Activated naive CD4-positive, alpha-beta T cell treated with anti-CD3 and anti-CD28 coated beads, Interleukin-2, amount 10 ng/mL, durations not matched to agents 7 days and 5 days (primary cell): ENCODE data around the gene MAGEA10.
"Not testable (repeated sequence)": the region's sequence is repeated elsewhere in the genome, so short reads cannot be mapped to it uniquely, and the experiment has no call there.

ENCODE experiments used
- CTCF ChIA-PET: fragments of 350-600 bp; sonication (Branson Sonifier 250); formaldehyde crosslinking; loops from one replicate; lab custom pipeline; 2021; ENCODE audit warnings: antibody characterized with exemption; lab: Charles Lee
- DNase-seq: peaks from one replicate; pipeline ENCODE4 v3.0.0-alpha.2; 2020
- H3K27ac Mint-ChIP-seq: one replicate; pipeline ENCODE4 v1.8.0; 2021; ENCODE audit warnings: mild to moderate bottlenecking, moderate library complexity, mixed read lengths
- H3K27me3 Mint-ChIP-seq: one replicate; pipeline ENCODE4 v1.8.0; 2021; ENCODE audit warnings: mild to moderate bottlenecking, mixed read lengths
- H3K36me3 Mint-ChIP-seq: one replicate; pipeline ENCODE4 v1.8.0; 2021; ENCODE audit warnings: mixed read lengths
- H3K4me1 Mint-ChIP-seq: one replicate; pipeline ENCODE4 v1.8.0; 2021; ENCODE audit warnings: mixed read lengths
- H3K4me3 Mint-ChIP-seq: one replicate; pipeline ENCODE4 v1.8.0; 2021; ENCODE audit warnings: mild to moderate bottlenecking, moderate library complexity, mixed read lengths
- H3K9me3 Mint-ChIP-seq: one replicate; pipeline ENCODE4 v1.8.0; 2021; ENCODE audit warnings: mixed read lengths

The MAGEA10 gene

GRCh38 chrX:152138388-152138784 lies at the start of gene MAGEA10:
Gene MAGEA10 (minus strand): TSS chrX:152138577. CDS start chrX:152135620, 2,957 bp downstream.
- no peak within 1 kb of the TSS for H3K27ac Mint-ChIP-seq
- DNase-seq: no peak
- H3K27me3 Mint-ChIP-seq: no peaks in the 10 kb centered on the region
- no peak within 1 kb of the TSS for H3K4me3 Mint-ChIP-seq
- H3K9me3 Mint-ChIP-seq: no peaks in the 10 kb centered on the region
- no peaks in the 10 kb centered on the region for H3K4me1 Mint-ChIP-seq
- H3K36me3 Mint-ChIP-seq: no peaks in the 10 kb centered on the region
- CTCF ChIA-PET: no interaction called here

GRCh38 chrX:152177497-152178269 lies 39.3 kb upstream of the MAGEA10 start:
- CTCF ChIA-PET: no interaction called here
- Mint-ChIP-seq H3K4me3 (no peak overlapping the region), H3K27me3 (no peaks in the 10 kb centered on the region), H3K36me3 (no peaks in the 10 kb centered on the region), H3K27ac (no peak overlapping the region), H3K4me1 (no peaks in the 10 kb centered on the region), H3K9me3 (no peaks in the 10 kb centered on the region)
- DNase-seq: no peak

- Mint-ChIP-seq H3K36me3 (no peaks in the 10 kb centered on the region), H3K9me3 (no peaks in the 10 kb centered on the region), H3K27me3 (no peaks in the 10 kb centered on the region), H3K4me3 (no peak overlapping the region), H3K27ac (no peak overlapping the region), H3K4me1 (no peaks in the 10 kb centered on the region)
- CTCF ChIA-PET: no interaction called here
- no peak for DNase-seq
Observed at GRCh38 chrX:152177052-152177451, 38.7 kb upstream of the MAGEA10 start.

- H3K27ac Mint-ChIP-seq, H3K4me3 Mint-ChIP-seq, H3K4me1 Mint-ChIP-seq, H3K9me3 Mint-ChIP-seq, CTCF ChIA-PET, H3K27me3 Mint-ChIP-seq, H3K36me3 Mint-ChIP-seq, DNase-seq: not testable (repeated sequence)
Observed at GRCh38 chrX:152175892-152176291, 37.5 kb upstream of the MAGEA10 start.

GRCh38 chrX:152173923-152174322 lies 35.5 kb upstream of the MAGEA10 start:
- H3K36me3 Mint-ChIP-seq, H3K27me3 Mint-ChIP-seq, CTCF ChIA-PET, H3K4me1 Mint-ChIP-seq, DNase-seq, H3K27ac Mint-ChIP-seq, H3K4me3 Mint-ChIP-seq, H3K9me3 Mint-ChIP-seq: not testable (repeated sequence)

GRCh38 chrX:152170621-152171020 lies 32.2 kb upstream of the MAGEA10 start:
- Mint-ChIP-seq H3K36me3 (no peaks in the 10 kb centered on the region), H3K27me3 (no peaks in the 10 kb centered on the region), H3K4me1 (no peaks in the 10 kb centered on the region), H3K4me3 (no peak overlapping the region), H3K9me3 (no peaks in the 10 kb centered on the region), H3K27ac (no peak overlapping the region)
- DNase-seq: no peak
- CTCF ChIA-PET: no interaction called here

GRCh38 chrX:152165033-152165743 lies 26.8 kb upstream of the MAGEA10 start:
- H3K4me1 Mint-ChIP-seq: no peaks in the 10 kb centered on the region
- no peak overlapping the region for H3K4me3 Mint-ChIP-seq
- CTCF ChIA-PET: no interaction called here
- no peak for DNase-seq
- H3K36me3 Mint-ChIP-seq: no peaks in the 10 kb centered on the region
- no peak overlapping the region for H3K27ac Mint-ChIP-seq
- H3K9me3 Mint-ChIP-seq: no peaks in the 10 kb centered on the region
- no peaks in the 10 kb centered on the region for H3K27me3 Mint-ChIP-seq

GRCh38 chrX:152157042-152157441 lies 18.7 kb upstream of the MAGEA10 start:
- Mint-ChIP-seq H3K27ac (no peak overlapping the region), H3K36me3 (no peaks in the 10 kb centered on the region)

GRCh38 chrX:152155766-152156310 lies 17.5 kb upstream of the MAGEA10 start:
- DNase-seq: no peak

More at GRCh38 chrX:152157042-152157441, 18.7 kb upstream of the MAGEA10 start:
- H3K27me3 Mint-ChIP-seq: no peaks in the 10 kb centered on the region
- no peak for DNase-seq
- no peaks in the 10 kb centered on the region for H3K4me1 Mint-ChIP-seq
- CTCF ChIA-PET: no interaction called here
- no peaks in the 10 kb centered on the region for H3K9me3 Mint-ChIP-seq
- H3K4me3 Mint-ChIP-seq: no peak overlapping the region

GRCh38 chrX:152154050-152154449 lies 15.7 kb upstream of the MAGEA10 start:
- no peaks in the 10 kb centered on the region for H3K4me1 Mint-ChIP-seq
- no peaks in the 10 kb centered on the region for H3K27me3 Mint-ChIP-seq
- DNase-seq: no peak
- no peak overlapping the region for H3K27ac Mint-ChIP-seq
- CTCF ChIA-PET: no interaction called here
- H3K4me3 Mint-ChIP-seq: no peak overlapping the region
- H3K36me3 Mint-ChIP-seq: no peaks in the 10 kb centered on the region
- H3K9me3 Mint-ChIP-seq: no peaks in the 10 kb centered on the region

More at GRCh38 chrX:152155766-152156310, 17.5 kb upstream of the MAGEA10 start:
- no peaks in the 10 kb centered on the region for H3K36me3 Mint-ChIP-seq
- CTCF ChIA-PET: no interaction called here
- H3K27ac Mint-ChIP-seq: no peak overlapping the region
- no peaks in the 10 kb centered on the region for H3K27me3 Mint-ChIP-seq
- no peak overlapping the region for H3K4me3 Mint-ChIP-seq
- no peaks in the 10 kb centered on the region for H3K9me3 Mint-ChIP-seq
- H3K4me1 Mint-ChIP-seq: no peaks in the 10 kb centered on the region

- CTCF ChIA-PET: no interaction called here
- no peak overlapping the region for H3K27ac Mint-ChIP-seq
- no peak overlapping the region for H3K4me3 Mint-ChIP-seq
- H3K36me3 Mint-ChIP-seq: no peaks in the 10 kb centered on the region
- no peaks in the 10 kb centered on the region for H3K9me3 Mint-ChIP-seq
- no peaks in the 10 kb centered on the region for H3K27me3 Mint-ChIP-seq
- DNase-seq: no peak
- no peaks in the 10 kb centered on the region for H3K4me1 Mint-ChIP-seq
Observed at GRCh38 chrX:152151256-152151655, 12.9 kb upstream of the MAGEA10 start.

GRCh38 chrX:152149648-152150047 lies 11.3 kb upstream of the MAGEA10 start:
- DNase-seq: no peak
- H3K4me3 Mint-ChIP-seq: no peak overlapping the region
- H3K9me3 Mint-ChIP-seq: no peaks in the 10 kb centered on the region
- no peak overlapping the region for H3K27ac Mint-ChIP-seq
- H3K4me1 Mint-ChIP-seq: no peaks in the 10 kb centered on the region
- no peaks in the 10 kb centered on the region for H3K36me3 Mint-ChIP-seq
- CTCF ChIA-PET: no interaction called here
- H3K27me3 Mint-ChIP-seq: no peaks in the 10 kb centered on the region

- Mint-ChIP-seq H3K4me1 (no peaks in the 10 kb centered on the region), H3K9me3 (no peaks in the 10 kb centered on the region), H3K27me3 (no peaks in the 10 kb centered on the region), H3K36me3 (no peaks in the 10 kb centered on the region), H3K27ac (no peak overlapping the region), H3K4me3 (no peak overlapping the region)
- CTCF ChIA-PET: no interaction called here
- DNase-seq: no peak
Observed at GRCh38 chrX:152139589-152139988, 1.2 kb upstream of the MAGEA10 start.

GRCh38 chrX:152137771-152138387 lies 498 bp downstream of the MAGEA10 start:
- no peaks in the 10 kb centered on the region for H3K36me3 Mint-ChIP-seq
- DNase-seq: no peak
- no peak overlapping the region for H3K27ac Mint-ChIP-seq
- H3K27me3 Mint-ChIP-seq: no peaks in the 10 kb centered on the region
- no peaks in the 10 kb centered on the region for H3K9me3 Mint-ChIP-seq
- CTCF ChIA-PET: no interaction called here
- no peak overlapping the region for H3K4me3 Mint-ChIP-seq
- H3K4me1 Mint-ChIP-seq: no peaks in the 10 kb centered on the region
